Activated B cell treated with CpG ODN at 0.5 μM for 24 hours (primary cell): ENCODE results near the gene SERINC5. TPM values are rescaled to one million over a fixed set of nuclear protein-coding genes. Genes with fewer than 3 reads are reported as not detected.
"Not testable (repeated sequence)": the region's sequence is repeated elsewhere in the genome, so short reads cannot be mapped to it uniquely, and the experiment has no call there.

Source experiments
- ATAC-seq: fragments of 200-7000 bp; cut with Tn5 transposase; one replicate; pipeline ENCODE4 v1.10.0; 2021; ENCODE audit warnings: low read depth, mild to moderate bottlenecking, moderate library complexity
- CTCF ChIA-PET: fragments of 350-600 bp; sonication (Branson Sonifier 250); formaldehyde crosslinking; loops from one replicate; lab custom pipeline; 2021; ENCODE audit warnings: antibody characterized with exemption; lab: Charles Lee
- POLR2A ChIA-PET: fragments of 350-600 bp; sonication (Branson Sonifier 250); formaldehyde crosslinking; loops from one replicate; lab custom pipeline; 2021; ENCODE audit warnings: antibody characterized with exemption; lab: Charles Lee
- DNase-seq: peaks from one replicate; pipeline ENCODE4 v3.0.0; 2022
- H3K27ac Mint-ChIP-seq: one replicate; pipeline ENCODE4 v1.8.0; 2020; ENCODE audit warnings: mixed read lengths
- H3K27me3 Mint-ChIP-seq: one replicate; pipeline ENCODE4 v1.8.0; 2021; ENCODE audit warnings: mixed read lengths
- H3K36me3 Mint-ChIP-seq: one replicate; pipeline ENCODE4 v1.8.0; 2021; ENCODE audit warnings: low read depth, mixed read lengths
- H3K4me1 Mint-ChIP-seq: one replicate; pipeline ENCODE4 v1.8.0; 2021; ENCODE audit warnings: mixed read lengths
- H3K4me3 Mint-ChIP-seq: one replicate; pipeline ENCODE4 v1.8.0; 2020; ENCODE audit warnings: mild to moderate bottlenecking, mixed read lengths
- H3K9me3 Mint-ChIP-seq: one replicate; pipeline ENCODE4 v1.8.0; 2020; ENCODE audit warnings: mixed read lengths
- intact Hi-C: fragments of 100-400 bp; cut with micrococcal nuclease; formaldehyde crosslinking; loops from one replicate; pipeline ENCODE4 v1.15.1; 2024
- total RNA-seq: library from RNA; stranded (reverse); gene quantifications from 2 replicates; pipeline ENCODE4 v1.2.3, GENCODE V29; 2022
- TF ChIP-seq, protein P1 (sequence below): fragments of 200-600 bp; IDR thresholded peaks from one replicate; pipeline ENCODE4 v1.8.0; 2022; ENCODE audit warnings: antibody characterized with exemption, mild to moderate bottlenecking

Gene SERINC5
- total RNA-seq, 1 donor from 2014 or later = 5.3 TPM

DNA sequence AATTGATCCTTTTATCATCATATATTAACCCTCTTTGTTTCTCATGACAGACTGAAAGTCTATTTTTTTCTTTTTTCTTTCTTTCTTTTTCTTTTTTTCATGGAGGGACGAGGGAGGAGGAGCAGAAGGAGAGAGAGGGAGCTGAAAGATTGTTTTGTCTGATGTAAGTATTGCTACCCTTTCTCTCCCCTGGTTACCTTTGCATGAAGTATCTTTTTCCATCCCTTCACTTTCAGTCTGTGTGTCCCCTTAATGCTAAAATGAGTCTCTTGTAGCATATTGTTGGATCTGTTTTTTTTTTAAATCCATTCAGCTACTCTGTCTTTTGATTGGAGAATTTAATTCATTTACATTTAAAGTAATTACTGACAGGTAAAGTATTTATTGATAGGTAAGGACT lies 27.5 kb upstream of the SERINC5 start:
- CTCF ChIA-PET = no interaction called here
- POLR2A ChIA-PET = no interaction called here
- intact Hi-C loops = no loop called here
- H3K9me3 Mint-ChIP-seq = peaks cover 4% of the 10 kb centered on the region
- DNase-seq = no peak
- no peaks in the 10 kb centered on the region for H3K36me3 Mint-ChIP-seq
- no peak overlapping the region for H3K4me3 Mint-ChIP-seq
- H3K4me1 Mint-ChIP-seq = no peaks in the 10 kb centered on the region
- no peak overlapping the region for H3K27ac Mint-ChIP-seq
- TF ChIP-seq, protein P1, sequence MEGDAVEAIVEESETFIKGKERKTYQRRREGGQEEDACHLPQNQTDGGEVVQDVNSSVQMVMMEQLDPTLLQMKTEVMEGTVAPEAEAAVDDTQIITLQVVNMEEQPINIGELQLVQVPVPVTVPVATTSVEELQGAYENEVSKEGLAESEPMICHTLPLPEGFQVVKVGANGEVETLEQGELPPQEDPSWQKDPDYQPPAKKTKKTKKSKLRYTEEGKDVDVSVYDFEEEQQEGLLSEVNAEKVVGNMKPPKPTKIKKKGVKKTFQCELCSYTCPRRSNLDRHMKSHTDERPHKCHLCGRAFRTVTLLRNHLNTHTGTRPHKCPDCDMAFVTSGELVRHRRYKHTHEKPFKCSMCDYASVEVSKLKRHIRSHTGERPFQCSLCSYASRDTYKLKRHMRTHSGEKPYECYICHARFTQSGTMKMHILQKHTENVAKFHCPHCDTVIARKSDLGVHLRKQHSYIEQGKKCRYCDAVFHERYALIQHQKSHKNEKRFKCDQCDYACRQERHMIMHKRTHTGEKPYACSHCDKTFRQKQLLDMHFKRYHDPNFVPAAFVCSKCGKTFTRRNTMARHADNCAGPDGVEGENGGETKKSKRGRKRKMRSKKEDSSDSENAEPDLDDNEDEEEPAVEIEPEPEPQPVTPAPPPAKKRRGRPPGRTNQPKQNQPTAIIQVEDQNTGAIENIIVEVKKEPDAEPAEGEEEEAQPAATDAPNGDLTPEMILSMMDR = no peak
- H3K27me3 Mint-ChIP-seq = peaks cover 12% of the 10 kb centered on the region
- no peak for ATAC-seq

DNA sequence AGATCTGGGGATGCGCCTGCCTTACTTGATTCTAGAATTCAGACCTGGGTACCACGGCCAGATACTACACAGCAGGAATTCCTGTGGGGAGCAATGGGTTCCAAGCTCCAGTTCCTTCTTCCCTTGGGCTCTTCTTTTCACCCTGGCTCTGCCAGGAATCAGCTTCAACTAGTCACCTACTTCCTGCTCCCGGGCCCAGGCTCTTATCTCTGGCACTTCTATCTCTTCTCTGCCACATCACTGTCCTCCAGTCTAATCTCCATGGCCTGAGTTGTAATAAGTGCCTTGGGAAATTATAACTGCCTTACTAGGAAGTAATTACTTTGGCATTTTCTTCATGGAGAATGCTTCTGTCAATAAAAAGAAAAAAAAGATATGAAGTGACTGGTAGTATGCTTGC lies 26.2 kb upstream of the SERINC5 start:
- TF ChIP-seq, protein P1 = no peak
- POLR2A ChIA-PET = no interaction called here
- Mint-ChIP-seq H3K27ac (no peak overlapping the region), H3K9me3 (peaks cover 4% of the 10 kb centered on the region), H3K4me3 (no peak overlapping the region), H3K36me3 (no peaks in the 10 kb centered on the region), H3K27me3 (peaks cover 12% of the 10 kb centered on the region), H3K4me1 (no peaks in the 10 kb centered on the region)
- CTCF ChIA-PET = no interaction called here
- DNase-seq (no peak), ATAC-seq (no peak)
- intact Hi-C loops = no loop called here

DNA sequence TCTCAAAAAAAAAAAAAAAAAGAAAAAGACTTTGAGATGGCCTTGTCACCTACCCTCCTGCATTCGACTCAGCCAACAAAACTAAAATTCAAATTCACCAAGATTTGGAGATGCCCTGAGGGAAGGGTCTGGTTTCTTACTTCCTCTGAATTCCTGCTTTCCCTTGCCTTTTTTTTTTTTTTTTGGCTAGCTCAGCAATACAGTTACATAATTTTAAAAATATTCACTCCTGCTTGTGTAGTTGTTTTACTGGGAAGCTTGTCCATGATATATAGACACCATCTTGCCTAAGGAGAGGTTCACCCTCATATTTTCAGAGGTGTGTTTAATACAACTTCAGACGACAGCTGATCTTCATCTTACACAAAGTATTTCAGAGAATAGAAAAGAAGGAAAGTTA lies 21.3 kb upstream of the SERINC5 start:
- DNase-seq = no peak
- Mint-ChIP-seq H3K27ac (no peak overlapping the region), H3K27me3 (peaks cover 3% of the 10 kb centered on the region), H3K36me3 (no peaks in the 10 kb centered on the region), H3K4me3 (no peak overlapping the region), H3K4me1 (no peaks in the 10 kb centered on the region), H3K9me3 (no peaks in the 10 kb centered on the region)
- ChIA-PET CTCF (interaction anchor here (1.9 kb wide), 1 partner anchor 186 kb away, joined by 5 read pairs; no protein-coding TSS in a partner anchor), POLR2A (interaction anchor here (0.6 to 0.7 kb wide), 3 partner anchors 21 to 187 kb away, joined by 7 to 8 read pairs (median 8); partner anchors contain the start of gene SERINC5)
- intact Hi-C loops = no loop called here
- TF ChIP-seq, protein P1 = no peak
- no peak for ATAC-seq

DNA sequence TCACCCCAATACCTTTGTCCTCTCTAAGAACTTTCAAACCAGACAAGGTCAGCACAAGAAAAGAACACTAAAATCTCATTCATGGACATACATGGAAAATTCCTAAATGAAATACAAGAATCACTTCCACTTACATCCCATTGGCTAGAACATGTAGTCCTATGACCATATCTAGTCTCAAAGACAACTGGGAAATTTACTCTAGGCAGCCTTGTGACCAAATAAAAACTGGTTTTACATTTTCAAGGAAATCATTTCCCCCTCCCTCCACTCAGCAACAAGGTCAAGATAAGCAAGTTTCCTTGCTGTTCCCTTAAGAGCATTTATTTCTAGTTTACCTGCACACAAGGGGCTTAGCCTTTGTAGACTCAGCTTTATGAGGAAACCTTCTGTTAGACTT lies 20.3 kb upstream of the SERINC5 start:
- intact Hi-C loops = no loop called here
- no peak overlapping the region for H3K27ac Mint-ChIP-seq
- TF ChIP-seq, protein P1 = no peak

DNA sequence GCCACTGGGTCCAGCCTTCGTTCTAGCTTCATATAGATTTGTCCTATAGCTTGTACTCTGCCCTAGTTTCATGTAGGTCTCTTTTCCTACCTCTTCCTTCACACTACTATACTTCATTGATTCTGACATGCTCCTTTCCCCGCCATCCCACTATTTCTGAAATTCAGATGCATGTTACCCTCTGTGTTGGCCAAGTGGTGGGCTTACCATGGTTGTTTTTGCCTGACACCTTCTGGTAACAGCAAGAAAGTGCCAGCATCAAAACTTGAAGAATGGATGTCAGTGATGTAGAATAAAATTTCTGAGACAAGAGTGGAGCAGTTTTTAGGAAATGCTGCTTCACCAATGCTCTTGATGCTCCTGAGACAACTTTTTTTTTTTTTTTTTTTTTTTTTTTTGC lies 19.5 kb upstream of the SERINC5 start:
- ATAC-seq = no peak
- Mint-ChIP-seq H3K27ac (no peak overlapping the region), H3K9me3 (no peaks in the 10 kb centered on the region), H3K27me3 (no peaks in the 10 kb centered on the region), H3K4me3 (no peak overlapping the region), H3K4me1 (peaks cover 1% of the 10 kb centered on the region), H3K36me3 (no peaks in the 10 kb centered on the region)
- TF ChIP-seq, protein P1 = no peak
- no peak for DNase-seq
- CTCF ChIA-PET = interaction anchor here (0.9 to 3.4 kb wide), 2 partner anchors 184 to 192 kb away, joined by 3 to 32 read pairs; no protein-coding TSS in a partner anchor
- intact Hi-C loops = loop anchor here (1.0 kb wide), 1 partner anchor 184 kb away; no protein-coding TSS in a partner anchor
- POLR2A ChIA-PET = no interaction called here

More for the DNA sequence above, 20.3 kb upstream of the SERINC5 start:
- no peaks in the 10 kb centered on the region for H3K36me3 Mint-ChIP-seq
- ATAC-seq (no peak), DNase-seq (no peak)
- no peaks in the 10 kb centered on the region for H3K27me3 Mint-ChIP-seq
- H3K9me3 Mint-ChIP-seq = no peaks in the 10 kb centered on the region
- POLR2A ChIA-PET = no interaction called here
- H3K4me1 Mint-ChIP-seq = no peaks in the 10 kb centered on the region
- no peak overlapping the region for H3K4me3 Mint-ChIP-seq
- CTCF ChIA-PET = interaction anchor here (0.7 to 3.4 kb wide), 3 partner anchors 108 to 193 kb away, joined by 3 to 32 read pairs (median 3); no protein-coding TSS in a partner anchor

DNA sequence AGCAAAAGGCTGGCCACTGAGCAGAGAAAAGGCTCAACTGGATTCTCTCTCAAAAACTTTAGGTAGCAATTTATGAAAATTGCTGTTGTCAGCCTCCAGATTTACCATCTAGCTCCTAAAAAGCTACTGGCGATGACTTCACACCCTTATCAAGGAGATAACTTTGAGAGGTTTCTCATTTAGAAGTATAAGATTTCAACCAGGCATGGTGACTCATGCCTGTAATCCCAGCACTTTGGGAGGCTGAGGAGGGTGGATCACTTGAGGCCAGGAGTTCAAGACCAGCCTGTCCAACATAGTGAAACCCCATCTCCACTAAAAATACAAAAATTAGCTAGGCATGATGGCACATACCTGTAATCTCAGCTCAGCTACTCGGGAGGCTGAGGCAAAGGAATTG lies 14.7 kb upstream of the SERINC5 start:
- ATAC-seq, DNase-seq, H3K36me3 Mint-ChIP-seq, CTCF ChIA-PET, H3K27me3 Mint-ChIP-seq, H3K9me3 Mint-ChIP-seq, intact Hi-C loops, H3K4me3 Mint-ChIP-seq, H3K27ac Mint-ChIP-seq: not testable (repeated sequence)
- H3K4me1 Mint-ChIP-seq = peaks cover 10% of the 10 kb centered on the region
- POLR2A ChIA-PET = interaction anchor here (1.0 kb wide), 1 partner anchor 14 kb away, joined by 3 read pairs; no protein-coding TSS in a partner anchor
